IMR-90 (cell line): ENCODE measurements around the gene GAPVD1. TPM values are rescaled to one million over a fixed set of nuclear protein-coding genes. Genes with fewer than 3 reads are reported as not detected.

Source experiments
- ATAC-seq: fragments of 200-7000 bp; cut with Tn5 transposase; 2 replicates; pipeline ENCODE4 v1.9.1; 2020; ENCODE audit warnings: low read depth, mild to moderate bottlenecking, moderate library complexity
- BruUV-seq: library from RNA; stranded (reverse); fragments of 400-500 nt; replicated peaks from 2 replicates; lab custom pipeline; 2021; lab: Mats Ljungman, UMichigan
- CTCF ChIA-PET: fragments of 300-600 bp; formaldehyde crosslinking; extraction: SDS; loops from one replicate; lab custom pipeline; 2021; ENCODE audit warnings: antibody characterized with exemption; lab: Yijun Ruan, JAX
- POLR2A ChIA-PET: fragments of 300-600 bp; sonication (Branson Sonifier 250); formaldehyde crosslinking; loops from one replicate; lab custom pipeline; 2022; ENCODE audit warnings: antibody characterized with exemption; ENCODE audit not compliant: unreplicated experiment; lab: Charles Lee
- DNase-seq: peaks from one replicate; pipeline ENCODE4 v3.0.0; 2013
- H2AFZ ChIP-seq: replicated peaks from 2 replicates; pipeline ENCODE3; 2013; ENCODE audit warnings: low read length, mild to moderate bottlenecking; ENCODE audit not compliant: poor library complexity
- H2AK5ac ChIP-seq: 2 replicates; pipeline ENCODE4 v1.6.1; 2013; ENCODE audit warnings: low read depth, low read length, inconsistent platforms
- H2AK9ac ChIP-seq: replicated peaks from 2 replicates; pipeline ENCODE3; 2013; ENCODE audit warnings: mild to moderate bottlenecking, low read depth, low read length, moderate library complexity; ENCODE audit not compliant: poor library complexity
- H2BK120ac ChIP-seq: 2 replicates; pipeline ENCODE4 v1.6.1; 2013; ENCODE audit warnings: low read depth, low read length, inconsistent platforms
- H2BK15ac ChIP-seq: 3 replicates; pipeline ENCODE4 v1.6.1; 2013; ENCODE audit warnings: low read depth, low read length, inconsistent platforms
- H2BK20ac ChIP-seq: 2 replicates; pipeline ENCODE4 v1.6.1; 2013; ENCODE audit warnings: low read depth, mild to moderate bottlenecking, inconsistent platforms, low read length, moderate library complexity
- H2BK5ac ChIP-seq: 2 replicates; pipeline ENCODE4 v1.6.1; 2013; ENCODE audit warnings: mild to moderate bottlenecking, low read depth, low read length, inconsistent platforms; ENCODE audit not compliant: poor library complexity, severe bottlenecking
- H3K14ac ChIP-seq: replicated peaks from 2 replicates; pipeline ENCODE4 v1.6.1; 2013; ENCODE audit warnings: low read depth, low read length, inconsistent platforms
- H3K18ac ChIP-seq: 2 replicates; pipeline ENCODE4 v1.6.1; 2013; ENCODE audit warnings: low read depth, low read length, control low read depth
- H3K23ac ChIP-seq: 2 replicates; pipeline ENCODE4 v1.6.1; 2013; ENCODE audit warnings: low read depth, low read length, inconsistent platforms
- H3K27ac ChIP-seq: 2 replicates; pipeline ENCODE4 v1.5.1; 2013; ENCODE audit warnings: mild to moderate bottlenecking, control low read depth, low read length; ENCODE audit not compliant: insufficient read depth
- H3K27me3 ChIP-seq: 2 replicates; pipeline ENCODE4 v1.6.1; 2013; ENCODE audit warnings: low read length; ENCODE audit not compliant: control insufficient read depth, insufficient read depth
- H3K36me3 ChIP-seq: 2 replicates; pipeline ENCODE4 v1.6.1; 2013; ENCODE audit warnings: low read length, mixed read lengths; ENCODE audit not compliant: control insufficient read depth, insufficient read depth
- H3K4ac ChIP-seq: 2 replicates; pipeline ENCODE4 v1.6.1; 2013; ENCODE audit warnings: low read depth, low read length, inconsistent platforms
- H3K4me1 ChIP-seq: 2 replicates; pipeline ENCODE4 v1.6.1; 2013; ENCODE audit warnings: low read length, mixed read lengths; ENCODE audit not compliant: control insufficient read depth, insufficient read depth
- H3K4me2 ChIP-seq: 2 replicates; pipeline ENCODE4 v1.6.1; 2013; ENCODE audit warnings: low read depth, mild to moderate bottlenecking, control low read depth, low read length, moderate library complexity
- H3K4me3 ChIP-seq: 2 replicates; pipeline ENCODE4 v1.5.1; 2013; ENCODE audit warnings: low read depth, mild to moderate bottlenecking, control low read depth, low read length, moderate library complexity; ENCODE audit not compliant: insufficient read depth
- H3K56ac ChIP-seq: 2 replicates; pipeline ENCODE4 v1.6.1; 2013; ENCODE audit warnings: low read length, inconsistent platforms; ENCODE audit not compliant: insufficient read depth; ENCODE audit errors: extremely low read depth
- H3K79me1 ChIP-seq, 2 experiments: 2 replicates each; pipeline ENCODE4 v1.6.1; 2013; ENCODE audit warnings: low read length in 2 of 2, inconsistent platforms in 1 of 2, low read depth in 1 of 2
- H3K9ac ChIP-seq: 2 replicates; pipeline ENCODE4 v1.6.1; 2013; ENCODE audit warnings: low read depth, low read length, control low read depth
- H3K9me1 ChIP-seq: 2 replicates; pipeline ENCODE4 v1.6.1; 2013; ENCODE audit warnings: low read length, inconsistent platforms; ENCODE audit not compliant: insufficient read depth
- H3K9me3 ChIP-seq: 2 replicates; pipeline ENCODE4 v1.6.1; 2013; ENCODE audit warnings: low read length; ENCODE audit not compliant: control insufficient read depth, insufficient read depth
- H4K20me1 ChIP-seq: 2 replicates; pipeline ENCODE4 v1.6.1; 2013; ENCODE audit warnings: low read length, inconsistent platforms; ENCODE audit not compliant: insufficient read depth
- H4K5ac ChIP-seq: 2 replicates; pipeline ENCODE4 v1.6.1; 2013; ENCODE audit warnings: mild to moderate bottlenecking, low read depth, low read length, control low read depth
- H4K8ac ChIP-seq, 2 experiments: 2 replicates each; pipeline ENCODE4 v1.6.1; 2013; ENCODE audit warnings: low read depth in 2 of 2, low read length in 2 of 2, control low read depth in 1 of 2, inconsistent platforms in 1 of 2
- H4K91ac ChIP-seq: 2 replicates; pipeline ENCODE4 v1.6.1; 2013; ENCODE audit warnings: low read depth, low read length, inconsistent platforms; ENCODE audit not compliant: insufficient read depth
- BHLHE40 ChIP-seq: fragments of 150-350 bp; IDR thresholded peaks from 2 replicates; pipeline ENCODE4 v1.6.1; 2016; ENCODE audit warnings: mild to moderate bottlenecking, low read depth, low read length
- CEBPB ChIP-seq: IDR thresholded peaks from 2 replicates; pipeline ENCODE4 v1.6.1; 2012; ENCODE audit warnings: low read depth, low read length, improper control_type of control experiment
- CHD1 ChIP-seq: IDR thresholded peaks from 2 replicates; pipeline ENCODE4 v1.6.1; 2012; ENCODE audit warnings: low read depth, low read length, improper control_type of control experiment
- FOS ChIP-seq: fragments of 150-350 bp; IDR thresholded peaks from 2 replicates; pipeline ENCODE4 v1.6.1; 2016; ENCODE audit warnings: low read depth, low read length
- MAFK ChIP-seq: IDR thresholded peaks from 2 replicates; pipeline ENCODE4 v1.6.1; 2012; ENCODE audit warnings: low read depth, low read length, improper control_type of control experiment
- MAZ ChIP-seq: IDR thresholded peaks from 2 replicates; pipeline ENCODE4 v1.6.1; 2012; ENCODE audit warnings: low read depth, mild to moderate bottlenecking, low read length, improper control_type of control experiment, moderate library complexity, borderline replicate concordance
- MXI1 ChIP-seq: IDR thresholded peaks from 2 replicates; pipeline ENCODE4 v1.6.1; 2012; ENCODE audit warnings: low read depth, mild to moderate bottlenecking, low read length, moderate library complexity, borderline replicate concordance
- NFE2L2 ChIP-seq: fragments of 150-350 bp; IDR thresholded peaks from 2 replicates; pipeline ENCODE4 v1.6.1; 2016; ENCODE audit warnings: low read depth, mild to moderate bottlenecking, low read length
- POLR2A ChIP-seq: IDR thresholded peaks from 2 replicates; pipeline ENCODE4 v1.6.1; 2012; ENCODE audit warnings: mild to moderate bottlenecking, low read depth, low read length
- RAD21 ChIP-seq: IDR thresholded peaks from 2 replicates; pipeline ENCODE4 v1.6.1; 2012; ENCODE audit warnings: low read length, improper control_type of control experiment
- RCOR1 ChIP-seq: IDR thresholded peaks from 2 replicates; pipeline ENCODE4 v1.6.1; 2012; ENCODE audit warnings: mild to moderate bottlenecking, low read length, improper control_type of control experiment; ENCODE audit not compliant: insufficient replicate concordance
- RFX5 ChIP-seq: IDR thresholded peaks from 2 replicates; pipeline ENCODE4 v1.8.0; 2012; ENCODE audit warnings: low read depth, mild to moderate bottlenecking, low read length, moderate library complexity
- SMC3 ChIP-seq: fragments of 150-350 bp; IDR thresholded peaks from 2 replicates; pipeline ENCODE4 v1.6.1; 2016; ENCODE audit warnings: low read depth, mild to moderate bottlenecking, antibody characterized with exemption, low read length, moderate library complexity
- WGBS, 2 experiments: methylation state at CpG; one replicate each; pipeline versions ENCODE4 v1.1.5 to v1.1.7; 2013; ENCODE audit warnings: missing lambda C conversion rate in 2 of 2; ENCODE audit not compliant: insufficient read length in 1 of 2; ENCODE audit errors: extremely low coverage in 2 of 2; 5-methylcytosine and 5-hydroxymethylcytosine counted together
- dilution Hi-C: fragments of 300-500 bp; cut with HindIII; formaldehyde crosslinking; loops from one replicate; pipeline ENCODE4 v1.14.3; 2018; ENCODE audit warnings: low sequenced_read_pairs; ENCODE audit not compliant: unreplicated experiment
- in situ Hi-C: fragments of 300-500 bp; cut with MboI; formaldehyde crosslinking; loops from 3 replicates; pipeline ENCODE4 v1.14.3; 2019; ENCODE audit warnings: low sequenced_read_pairs, inconsistent platforms, mixed read lengths
- intact Hi-C: fragments of 100-400 bp; cut with micrococcal nuclease; formaldehyde crosslinking; loops from 2 replicates; pipeline ENCODE4 v1.10.0; 2022
- polyA plus RNA-seq, 3 experiments: library from polyadenylated mRNA; depleted of rRNA; stranded (reverse); fragments of >200 nt; gene quantifications; 2 replicates each; pipeline ENCODE4 v1.2.3, GENCODE V29; 2012; ENCODE audit warnings: low replicate concordance in 1 of 3
- total RNA-seq: library from RNA; depleted of rRNA; stranded (reverse); fragments of >200 nt; gene quantifications from 2 replicates; pipeline ENCODE4 v1.2.3, GENCODE V29; 2012
- TF ChIP-seq, protein P1 (sequence below): fragments of 150-350 bp; IDR thresholded peaks from 2 replicates; pipeline ENCODE4 v1.6.1; 2017; ENCODE audit warnings: mild to moderate bottlenecking, antibody characterized with exemption, low read length, low read depth
- TF ChIP-seq, protein P2 (sequence below): conservative IDR thresholded peaks from 2 replicates; pipeline ENCODE4 v1.5.1; 2012; ENCODE audit warnings: mild to moderate bottlenecking, low read depth, low read length, improper control_type of control experiment
- TF ChIP-seq, protein P3 (sequence below): fragments of 150-350 bp; IDR thresholded peaks from 2 replicates; pipeline ENCODE4 v1.6.1; 2016; ENCODE audit warnings: low read depth, mild to moderate bottlenecking, low read length, moderate library complexity, borderline replicate concordance

GAPVD1 gene
- total and polyA plus RNA-seq, 2 of the 4 experiments (the other 2 are of a cell fraction), result 13.8 to 50.9 TPM

DNA sequence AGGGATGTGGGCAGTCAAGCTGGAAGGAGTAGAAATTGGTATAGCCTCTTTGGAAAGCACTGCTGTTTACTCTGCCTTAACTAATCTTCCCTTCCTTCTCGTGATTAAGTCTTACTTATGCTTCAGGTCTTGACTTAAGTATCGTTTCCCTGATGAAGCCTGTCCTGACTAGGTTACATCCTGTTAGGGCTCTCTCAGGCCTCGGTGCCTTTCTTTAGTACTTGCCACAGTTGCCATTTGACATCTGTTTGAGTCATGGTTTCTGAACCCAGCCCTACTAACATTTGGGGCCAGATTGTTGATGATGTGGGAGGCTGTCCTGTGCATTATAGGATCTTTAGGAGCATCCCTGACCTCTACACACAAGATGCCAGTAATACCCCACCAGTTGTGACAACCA, 94.4 kb downstream of the GAPVD1 start:
- POLR2A ChIA-PET, result no interaction called here
- no peak for ATAC-seq
- CTCF ChIA-PET, result no interaction called here

More for the DNA sequence above, 94.4 kb downstream of the GAPVD1 start:
- Histone ChIP-seq H3K23ac (no peak overlapping the region), H2BK120ac (no peak overlapping the region), H3K27me3 (no peaks in the 10 kb centered on the region), H2AFZ (no peak overlapping the region), H4K20me1 (no peaks in the 10 kb centered on the region), H3K9ac (no peak overlapping the region), H3K9me1 (no peaks in the 10 kb centered on the region), H2BK20ac (no peak overlapping the region), H3K9me3 (no peaks in the 10 kb centered on the region), H2BK5ac (no peak overlapping the region), H3K79me1 (peaks cover 0 to 7% of the 10 kb centered on the region in 2 experiments; a peak in 1 of 4 replicates), H3K27ac (no peak overlapping the region), H3K14ac (no peak overlapping the region), H3K4me3 (no peak overlapping the region), H4K5ac (no peak overlapping the region), H2AK9ac (no peak overlapping the region), H3K18ac (no peak overlapping the region), H3K56ac (no peak overlapping the region), H2BK15ac (no peak overlapping the region), H3K4me1 (no peaks in the 10 kb centered on the region), H2AK5ac (no peak overlapping the region), H4K8ac (no peak overlapping the region), H3K4ac (no peak overlapping the region), H4K91ac (no peak overlapping the region), H3K36me3 (peaks cover 51% of the 10 kb centered on the region), H3K4me2 (no peak overlapping the region)
- intact Hi-C loops (no loop called here), in situ Hi-C loops (loop anchor here (25.0 kb wide), 1 partner anchor 444 kb away; no protein-coding TSS in a partner anchor), dilution Hi-C loops (no loop called here)
- no CpG with 5 or more reads among the region's 3 CpGs for WGBS, 2 experiments
- DNase-seq, result no peak
- no TSS peak for BruUV-seq
- no peak for TF ChIP-seq POLR2A
- no peak for TF ChIP-seq SMC3
- no peak for TF ChIP-seq RCOR1
- TF ChIP-seq RFX5, result no peak
- TF ChIP-seq FOS, result no peak
- no peak for TF ChIP-seq MAZ
- TF ChIP-seq, protein P1, sequence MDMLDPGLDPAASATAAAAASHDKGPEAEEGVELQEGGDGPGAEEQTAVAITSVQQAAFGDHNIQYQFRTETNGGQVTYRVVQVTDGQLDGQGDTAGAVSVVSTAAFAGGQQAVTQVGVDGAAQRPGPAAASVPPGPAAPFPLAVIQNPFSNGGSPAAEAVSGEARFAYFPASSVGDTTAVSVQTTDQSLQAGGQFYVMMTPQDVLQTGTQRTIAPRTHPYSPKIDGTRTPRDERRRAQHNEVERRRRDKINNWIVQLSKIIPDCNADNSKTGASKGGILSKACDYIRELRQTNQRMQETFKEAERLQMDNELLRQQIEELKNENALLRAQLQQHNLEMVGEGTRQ, result no peak
- TF ChIP-seq CEBPB, result no peak
- TF ChIP-seq, protein P2, sequence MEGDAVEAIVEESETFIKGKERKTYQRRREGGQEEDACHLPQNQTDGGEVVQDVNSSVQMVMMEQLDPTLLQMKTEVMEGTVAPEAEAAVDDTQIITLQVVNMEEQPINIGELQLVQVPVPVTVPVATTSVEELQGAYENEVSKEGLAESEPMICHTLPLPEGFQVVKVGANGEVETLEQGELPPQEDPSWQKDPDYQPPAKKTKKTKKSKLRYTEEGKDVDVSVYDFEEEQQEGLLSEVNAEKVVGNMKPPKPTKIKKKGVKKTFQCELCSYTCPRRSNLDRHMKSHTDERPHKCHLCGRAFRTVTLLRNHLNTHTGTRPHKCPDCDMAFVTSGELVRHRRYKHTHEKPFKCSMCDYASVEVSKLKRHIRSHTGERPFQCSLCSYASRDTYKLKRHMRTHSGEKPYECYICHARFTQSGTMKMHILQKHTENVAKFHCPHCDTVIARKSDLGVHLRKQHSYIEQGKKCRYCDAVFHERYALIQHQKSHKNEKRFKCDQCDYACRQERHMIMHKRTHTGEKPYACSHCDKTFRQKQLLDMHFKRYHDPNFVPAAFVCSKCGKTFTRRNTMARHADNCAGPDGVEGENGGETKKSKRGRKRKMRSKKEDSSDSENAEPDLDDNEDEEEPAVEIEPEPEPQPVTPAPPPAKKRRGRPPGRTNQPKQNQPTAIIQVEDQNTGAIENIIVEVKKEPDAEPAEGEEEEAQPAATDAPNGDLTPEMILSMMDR, result no peak
- TF ChIP-seq MXI1, result no peak
- TF ChIP-seq NFE2L2, result no peak
- TF ChIP-seq, protein P3, sequence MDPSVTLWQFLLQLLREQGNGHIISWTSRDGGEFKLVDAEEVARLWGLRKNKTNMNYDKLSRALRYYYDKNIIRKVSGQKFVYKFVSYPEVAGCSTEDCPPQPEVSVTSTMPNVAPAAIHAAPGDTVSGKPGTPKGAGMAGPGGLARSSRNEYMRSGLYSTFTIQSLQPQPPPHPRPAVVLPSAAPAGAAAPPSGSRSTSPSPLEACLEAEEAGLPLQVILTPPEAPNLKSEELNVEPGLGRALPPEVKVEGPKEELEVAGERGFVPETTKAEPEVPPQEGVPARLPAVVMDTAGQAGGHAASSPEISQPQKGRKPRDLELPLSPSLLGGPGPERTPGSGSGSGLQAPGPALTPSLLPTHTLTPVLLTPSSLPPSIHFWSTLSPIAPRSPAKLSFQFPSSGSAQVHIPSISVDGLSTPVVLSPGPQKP, result no peak
- TF ChIP-seq CHD1, result no peak
- no peak for TF ChIP-seq BHLHE40
- TF ChIP-seq MAFK, result no peak
- TF ChIP-seq RAD21, result no peak
